ENCODE results near the gene CCL24. TPM values are rescaled to one million over a fixed set of nuclear protein-coding genes. Genes with fewer than 3 reads are reported as not detected.
"Not testable (repeated sequence)": the region's sequence is repeated elsewhere in the genome, so short reads cannot be mapped to it uniquely, and the experiment has no call there.

CCL24 gene, protein sequence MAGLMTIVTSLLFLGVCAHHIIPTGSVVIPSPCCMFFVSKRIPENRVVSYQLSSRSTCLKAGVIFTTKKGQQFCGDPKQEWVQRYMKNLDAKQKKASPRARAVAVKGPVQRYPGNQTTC
- not detected for polyA plus RNA-seq (2012; ENCODE audit: low read depth, missing spikeins)

DNA sequence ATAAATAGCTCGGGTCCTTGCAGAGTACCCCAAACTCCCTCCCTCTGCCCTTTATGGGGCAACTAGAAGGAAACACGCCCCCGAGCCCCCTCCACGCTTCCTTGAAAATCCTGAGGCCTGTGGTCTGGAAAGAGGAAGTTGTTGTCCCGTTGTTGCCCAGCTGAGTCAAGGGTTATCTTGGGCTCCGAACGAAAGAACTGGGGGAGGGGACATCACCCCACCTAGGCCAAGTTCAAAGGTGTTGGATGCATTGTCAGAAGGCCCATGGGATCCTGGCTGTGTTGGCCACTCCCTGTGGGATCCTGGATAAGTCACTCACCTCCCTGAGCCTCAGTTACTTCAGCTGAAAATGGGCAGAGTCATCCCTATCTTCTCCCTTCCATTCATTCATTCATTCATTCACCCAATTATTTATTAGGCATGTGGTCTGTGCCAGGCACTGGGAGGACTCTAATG, at the start of gene CCL24:
Gene CCL24 (minus strand): TSS at position 26 of the 456 bp plus-strand sequence. CDS start 91 bp downstream, outside the sequence.
- TF ChIP-seq SPI1 (IDR thresholded peaks at IDR 0.05; ENCODE audit: low read depth, low read length) (no peak), POLR2A (IDR thresholded peaks at IDR 0.05; ENCODE audit: low read depth, low read length) (no peak), POU2F2 (IDR thresholded peaks at IDR 0.05; ENCODE audit: low read depth, low read length) (no peak)
- DNase-seq (ENCODE audit: insufficient read length, low spot score) (no peak), FAIRE-seq (no peak)

DNA sequence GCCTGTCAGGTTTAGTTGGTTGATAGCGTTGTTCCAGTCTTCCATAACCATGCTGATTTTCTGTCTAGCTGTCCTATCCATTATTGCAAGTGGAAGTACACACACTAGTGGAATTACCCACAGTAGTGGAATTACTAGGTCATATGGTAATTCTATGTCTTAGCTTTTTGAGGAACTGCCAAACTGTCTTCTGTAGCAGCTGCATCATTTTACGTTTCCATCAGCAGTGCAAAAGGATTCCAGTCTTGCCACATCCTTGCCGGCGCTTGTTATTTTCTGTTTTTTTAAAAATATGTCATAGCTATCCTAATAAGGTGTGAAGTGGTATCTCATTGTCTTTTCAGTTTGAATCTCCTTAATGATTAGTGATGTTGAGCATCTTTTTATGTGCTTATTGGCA, 48.0 kb upstream of the CCL24 start:
- DNase-seq (ENCODE audit: insufficient read length, low spot score) (no peak), FAIRE-seq (no peak)
- TF ChIP-seq PAX5 (IDR thresholded peaks at IDR 0.05; ENCODE audit: insufficient read depth, low read length, severe bottlenecking) = no peak
- no peak for TF ChIP-seq SPI1 (IDR thresholded peaks at IDR 0.05; ENCODE audit: low read depth, low read length)
- no peak for TF ChIP-seq POLR2A (IDR thresholded peaks at IDR 0.05; ENCODE audit: low read depth, low read length)
- no peak for TF ChIP-seq POU2F2 (IDR thresholded peaks at IDR 0.05; ENCODE audit: low read depth, low read length)
- no peak for TF ChIP-seq TAF1 (IDR thresholded peaks at IDR 0.05; ENCODE audit: low read depth, low read length)
- no peak for TF ChIP-seq POLR2AphosphoS5 (IDR thresholded peaks at IDR 0.05; ENCODE audit: low read depth, low read length)

DNA sequence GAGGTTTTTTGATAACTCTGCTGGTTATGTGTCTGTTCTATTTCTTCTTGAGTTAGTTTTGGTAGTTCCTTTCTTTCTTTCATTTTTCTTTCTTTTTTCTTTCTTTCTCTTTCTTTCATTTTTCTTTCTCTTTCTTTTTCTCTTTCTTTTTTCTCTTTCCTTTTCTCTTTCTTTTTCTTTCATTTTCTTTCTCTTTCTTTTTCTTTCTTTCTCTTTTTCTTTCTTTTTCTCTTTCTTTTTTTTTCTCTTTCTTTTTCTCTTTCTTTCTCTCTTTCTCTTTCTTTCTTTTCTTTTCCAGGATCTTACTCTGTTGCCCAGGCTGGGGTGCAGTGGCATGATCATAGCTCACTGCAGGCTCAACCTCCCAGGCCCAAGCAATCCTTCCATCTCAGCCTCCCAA, 44.8 kb upstream of the CCL24 start:
- no peak for FAIRE-seq
- DNase-seq (ENCODE audit: insufficient read length, low spot score) = no peak
- TF ChIP-seq PAX5 (IDR thresholded peaks at IDR 0.05; ENCODE audit: insufficient read depth, low read length, severe bottlenecking) = no peak
- no peak for TF ChIP-seq POLR2A (IDR thresholded peaks at IDR 0.05; ENCODE audit: low read depth, low read length)
- TF ChIP-seq TAF1 (IDR thresholded peaks at IDR 0.05; ENCODE audit: low read depth, low read length) = no peak
- no peak for TF ChIP-seq POLR2AphosphoS5 (IDR thresholded peaks at IDR 0.05; ENCODE audit: low read depth, low read length)
- TF ChIP-seq SPI1 (IDR thresholded peaks at IDR 0.05; ENCODE audit: low read depth, low read length) = no peak
- TF ChIP-seq POU2F2 (IDR thresholded peaks at IDR 0.05; ENCODE audit: low read depth, low read length) = no peak

DNA sequence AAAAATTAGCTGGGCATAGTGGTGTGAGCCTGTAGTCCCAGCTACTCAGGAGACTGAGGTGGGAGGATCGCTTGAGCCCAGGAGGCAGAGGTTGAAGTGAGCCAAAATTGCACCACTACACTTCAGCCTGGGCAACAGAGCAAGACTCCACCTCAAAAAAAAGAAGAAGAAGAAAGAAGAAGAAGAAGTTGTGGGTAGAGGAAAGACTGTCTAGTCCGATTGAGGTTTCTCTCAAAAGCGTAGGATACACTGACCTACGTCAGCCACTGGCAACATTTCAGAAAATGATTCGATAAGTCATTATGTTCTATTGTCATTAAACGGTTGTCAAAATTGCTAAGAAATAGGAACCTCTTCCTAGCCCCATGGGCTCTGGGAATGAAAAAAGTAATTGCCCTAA, 42.9 kb upstream of the CCL24 start:
- FAIRE-seq = no peak
- DNase-seq (ENCODE audit: insufficient read length, low spot score) = no peak
- TF ChIP-seq SPI1 (IDR thresholded peaks at IDR 0.05; ENCODE audit: low read depth, low read length) (no peak), PAX5 (IDR thresholded peaks at IDR 0.05; ENCODE audit: insufficient read depth, low read length, severe bottlenecking) (no peak), POLR2AphosphoS5 (IDR thresholded peaks at IDR 0.05; ENCODE audit: low read depth, low read length) (no peak)

DNA sequence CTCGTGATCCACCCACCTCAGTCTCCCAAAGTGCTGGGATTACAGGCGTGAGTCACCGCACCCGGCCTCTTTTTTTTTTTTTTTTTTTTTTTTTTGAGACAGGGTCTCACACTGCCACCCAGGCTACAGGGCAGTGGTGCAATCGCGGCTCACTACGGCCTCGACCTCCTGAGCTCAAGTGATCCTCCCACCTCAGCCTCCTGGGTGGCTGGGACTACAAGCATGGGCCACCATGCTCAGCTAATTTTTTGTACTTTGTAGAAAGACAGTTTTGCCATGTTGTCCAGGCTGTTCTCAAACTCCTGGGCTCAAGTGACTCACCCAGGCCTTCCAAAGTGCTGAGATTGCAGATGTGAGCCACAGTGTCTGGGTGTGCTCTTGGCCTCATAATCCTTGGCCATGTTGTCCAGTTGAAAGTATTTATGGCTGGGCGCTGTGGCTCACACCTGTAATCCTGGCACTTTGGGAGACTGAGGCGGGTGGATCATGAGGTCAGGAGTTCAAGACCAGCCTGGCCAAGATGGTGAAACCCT, 41.3 kb upstream of the CCL24 start:
- FAIRE-seq = not testable (repeated sequence)

DNA sequence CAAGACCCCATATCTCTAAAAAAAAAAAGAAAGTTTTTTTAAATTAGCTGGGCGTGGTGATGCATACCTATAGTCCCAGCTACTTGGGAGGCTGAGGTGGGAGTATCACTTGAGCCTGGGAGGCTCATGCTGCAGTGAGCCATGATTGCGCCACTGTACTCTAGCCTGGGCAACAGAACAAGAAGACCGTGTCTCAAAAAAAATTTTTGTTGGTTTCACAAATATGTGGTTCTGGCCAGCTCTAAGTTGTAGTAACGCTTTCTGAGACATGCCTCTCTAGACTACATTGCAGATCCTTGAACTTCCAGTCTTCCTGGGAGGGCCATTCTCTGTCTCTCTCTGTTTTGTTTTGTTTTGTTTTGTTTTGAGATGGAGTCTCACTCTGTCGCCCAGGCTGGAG, 40.6 kb upstream of the CCL24 start:
- FAIRE-seq (no peak), DNase-seq (ENCODE audit: insufficient read length, low spot score) (no peak)
- no peak for TF ChIP-seq POLR2A (IDR thresholded peaks at IDR 0.05; ENCODE audit: low read depth, low read length)
- TF ChIP-seq SPI1 (IDR thresholded peaks at IDR 0.05; ENCODE audit: low read depth, low read length) = no peak
- TF ChIP-seq PAX5 (IDR thresholded peaks at IDR 0.05; ENCODE audit: insufficient read depth, low read length, severe bottlenecking) = no peak
- no peak for TF ChIP-seq POLR2AphosphoS5 (IDR thresholded peaks at IDR 0.05; ENCODE audit: low read depth, low read length)
- TF ChIP-seq TAF1 (IDR thresholded peaks at IDR 0.05; ENCODE audit: low read depth, low read length) = no peak
- no peak for TF ChIP-seq POU2F2 (IDR thresholded peaks at IDR 0.05; ENCODE audit: low read depth, low read length)

More for the DNA sequence above, 41.3 kb upstream of the CCL24 start:
- DNase-seq (ENCODE audit: insufficient read length, low spot score) = not testable (repeated sequence)

DNA sequence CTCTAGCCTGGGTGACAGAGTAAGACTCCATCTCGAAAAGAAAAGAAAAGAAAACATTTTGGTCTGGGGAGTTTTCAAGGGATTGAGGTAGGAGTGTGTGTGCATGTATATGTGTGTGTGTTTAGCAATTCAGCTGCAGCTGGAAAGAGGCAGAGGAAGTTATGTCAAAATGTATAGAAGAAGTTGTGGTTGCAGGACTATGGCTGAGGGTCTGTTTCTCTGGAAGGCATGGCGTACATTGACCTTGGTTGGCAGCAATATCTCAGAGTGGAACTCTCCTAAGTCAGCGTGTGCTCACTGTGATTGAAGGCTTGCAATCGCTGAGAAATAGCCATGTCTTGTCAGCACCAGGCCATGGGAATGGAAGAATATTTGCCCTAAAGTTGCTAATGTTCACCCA, 36.6 kb upstream of the CCL24 start:
- TF ChIP-seq POLR2A (IDR thresholded peaks at IDR 0.05; ENCODE audit: low read depth, low read length) (no peak), SPI1 (IDR thresholded peaks at IDR 0.05; ENCODE audit: low read depth, low read length) (no peak), POU2F2 (IDR thresholded peaks at IDR 0.05; ENCODE audit: low read depth, low read length) (no peak), TAF1 (IDR thresholded peaks at IDR 0.05; ENCODE audit: low read depth, low read length) (no peak), PAX5 (IDR thresholded peaks at IDR 0.05; ENCODE audit: insufficient read depth, low read length, severe bottlenecking) (no peak), POLR2AphosphoS5 (IDR thresholded peaks at IDR 0.05; ENCODE audit: low read depth, low read length) (no peak)
- DNase-seq (ENCODE audit: insufficient read length, low spot score) = no peak
- FAIRE-seq = no peak

DNA sequence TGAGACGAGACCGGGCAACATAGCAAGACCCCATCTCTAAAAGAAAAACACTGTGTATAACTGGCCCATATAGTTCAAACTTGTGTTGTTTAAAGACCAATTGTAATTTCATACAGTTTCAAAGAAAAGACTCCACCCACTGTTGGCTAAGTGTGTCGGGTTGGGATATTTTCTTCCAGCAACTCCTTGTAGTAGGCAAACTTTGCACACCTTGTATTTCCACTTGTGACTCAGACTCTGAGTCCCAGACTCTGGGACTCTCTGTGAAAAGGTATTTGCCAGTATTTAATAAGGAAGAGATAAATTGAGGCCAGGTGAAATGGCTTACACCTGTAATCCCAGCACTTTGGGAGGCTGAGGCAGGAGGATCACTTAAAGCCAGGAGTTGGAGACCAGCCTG, 36.0 kb upstream of the CCL24 start:
- no peak for TF ChIP-seq PAX5 (IDR thresholded peaks at IDR 0.05; ENCODE audit: insufficient read depth, low read length, severe bottlenecking)
- TF ChIP-seq POU2F2 (IDR thresholded peaks at IDR 0.05; ENCODE audit: low read depth, low read length) = no peak
- no peak for TF ChIP-seq SPI1 (IDR thresholded peaks at IDR 0.05; ENCODE audit: low read depth, low read length)
- TF ChIP-seq POLR2AphosphoS5 (IDR thresholded peaks at IDR 0.05; ENCODE audit: low read depth, low read length) = no peak
- TF ChIP-seq TAF1 (IDR thresholded peaks at IDR 0.05; ENCODE audit: low read depth, low read length) = no peak
- TF ChIP-seq POLR2A (IDR thresholded peaks at IDR 0.05; ENCODE audit: low read depth, low read length) = no peak
- DNase-seq (ENCODE audit: insufficient read length, low spot score) (no peak), FAIRE-seq (no peak)

DNA sequence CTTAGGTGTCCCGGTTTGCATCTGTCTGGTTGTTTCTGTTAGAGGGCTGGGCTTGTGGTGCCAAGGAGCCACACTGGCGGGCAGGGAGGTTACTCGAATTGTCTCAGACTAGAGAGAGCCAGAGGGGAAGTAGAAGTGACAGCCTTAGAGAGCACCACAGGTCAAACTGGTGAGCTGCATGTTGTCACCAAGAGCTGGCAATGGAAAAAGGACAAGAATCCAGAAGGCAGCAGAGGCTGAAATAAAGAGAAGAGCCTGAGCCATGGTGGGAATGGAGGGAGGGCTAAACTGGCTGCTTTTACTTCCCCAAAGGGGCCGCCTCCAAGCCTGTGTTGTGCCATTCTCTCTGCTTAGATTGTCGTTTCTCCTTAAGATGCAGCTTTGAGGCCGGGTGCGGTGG, 34.1 kb upstream of the CCL24 start:
- TF ChIP-seq POLR2A (IDR thresholded peaks at IDR 0.05; ENCODE audit: low read depth, low read length) (no peak), POLR2AphosphoS5 (IDR thresholded peaks at IDR 0.05; ENCODE audit: low read depth, low read length) (no peak), PAX5 (IDR thresholded peaks at IDR 0.05; ENCODE audit: insufficient read depth, low read length, severe bottlenecking) (no peak)
- DNase-seq (ENCODE audit: insufficient read length, low spot score) (no peak), FAIRE-seq (no peak)

DNA sequence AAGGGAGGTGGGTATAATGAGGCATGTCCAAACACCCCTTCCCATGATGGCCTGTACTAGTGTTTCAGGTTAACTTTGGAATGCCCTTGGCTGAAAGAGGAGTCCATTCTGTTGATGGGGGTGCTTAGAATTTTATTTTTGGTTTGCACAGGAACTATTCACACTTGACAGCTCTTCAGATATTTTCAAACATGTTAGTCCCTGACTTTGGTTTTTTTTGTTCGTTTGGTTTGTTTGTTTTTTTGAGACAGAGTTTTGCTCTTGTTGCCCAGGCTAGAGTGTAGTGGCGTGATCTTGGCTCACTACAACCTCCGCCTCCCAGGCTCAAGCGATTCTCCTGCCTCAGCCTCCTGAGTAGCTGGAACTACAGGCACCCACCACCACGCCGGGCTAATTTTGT, 31.5 kb upstream of the CCL24 start:
- FAIRE-seq = not testable (repeated sequence)

DNA sequence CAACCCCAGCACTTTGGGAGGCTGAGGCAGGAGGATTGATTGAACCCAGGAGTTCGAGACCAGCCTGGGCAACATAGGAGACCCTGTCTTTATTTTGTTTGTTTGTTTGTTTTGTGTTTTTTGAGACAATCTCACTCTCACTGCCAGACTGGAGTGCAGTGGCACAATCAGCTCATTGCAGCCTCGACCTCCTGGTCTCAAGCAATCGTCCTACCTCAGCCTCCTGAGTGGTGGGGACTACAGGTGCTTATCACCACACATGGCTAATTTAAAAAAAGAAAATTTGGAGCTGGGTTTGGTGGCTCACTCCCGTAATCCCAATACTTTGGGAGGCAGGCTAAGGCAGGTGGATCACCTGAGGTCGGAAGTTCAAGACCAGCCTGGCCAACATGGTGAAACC, 30.6 kb upstream of the CCL24 start:
- DNase-seq (ENCODE audit: insufficient read length, low spot score) (no peak), FAIRE-seq (no peak)
- TF ChIP-seq TAF1 (IDR thresholded peaks at IDR 0.05; ENCODE audit: low read depth, low read length) (no peak), POU2F2 (IDR thresholded peaks at IDR 0.05; ENCODE audit: low read depth, low read length) (no peak), SPI1 (IDR thresholded peaks at IDR 0.05; ENCODE audit: low read depth, low read length) (no peak), POLR2AphosphoS5 (IDR thresholded peaks at IDR 0.05; ENCODE audit: low read depth, low read length) (no peak), PAX5 (IDR thresholded peaks at IDR 0.05; ENCODE audit: insufficient read depth, low read length, severe bottlenecking) (no peak), POLR2A (IDR thresholded peaks at IDR 0.05; ENCODE audit: low read depth, low read length) (no peak)

More for the DNA sequence above, 31.5 kb upstream of the CCL24 start:
- not testable (repeated sequence) for DNase-seq (ENCODE audit: insufficient read length, low spot score)
